ENCODE data around the gene MS4A4A. TPM values are rescaled to one million over a fixed set of nuclear protein-coding genes. Genes with fewer than 3 reads are reported as not detected.

The MS4A4A gene
- total RNA-seq, 2 experiments from 2014 or later: not detected

DNA sequence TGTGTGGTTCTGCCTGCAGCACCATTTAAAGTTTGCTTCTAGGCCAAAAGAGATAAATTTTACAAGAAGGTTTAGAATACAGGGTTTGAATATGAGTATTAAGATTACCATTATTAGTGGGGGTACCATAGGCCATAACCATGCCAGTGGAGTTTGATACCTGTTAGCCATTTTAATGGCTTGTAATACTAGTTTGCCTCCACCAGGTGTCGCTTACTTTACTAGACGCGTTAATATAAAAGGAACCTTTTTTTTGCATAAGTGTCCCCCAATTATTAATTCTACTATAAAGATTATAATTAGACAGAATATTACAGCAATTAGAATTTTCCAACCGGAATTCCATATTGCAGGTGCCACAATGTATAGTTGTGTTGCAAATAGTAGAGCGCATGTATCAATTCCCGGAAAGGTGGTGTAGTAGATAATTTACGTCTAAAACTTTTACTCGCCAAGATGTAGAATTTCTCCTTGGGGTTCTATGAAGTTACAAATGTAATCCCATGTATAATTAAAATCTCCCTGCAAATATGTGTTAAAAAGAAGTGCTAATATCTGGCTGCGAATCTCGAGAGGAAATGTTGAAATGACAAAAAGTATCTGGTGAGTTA, 62.7 kb downstream of the MS4A4A start:
- Mint-ChIP-seq H3K9me3 (ENCODE audit: low read depth) (no peaks in the 10 kb centered on the region), H3K27ac (no peak overlapping the region), H3K4me1 (peaks cover under 1% of the 10 kb centered on the region), H3K27me3 (peaks cover 30% of the 10 kb centered on the region), H3K4me3 (no peak overlapping the region), H3K36me3 (no peaks in the 10 kb centered on the region)
- ATAC-seq (no peak), DNase-seq (no peak)
- CTCF ChIA-PET: interaction anchor here (0.7 to 1.6 kb wide), 3 partner anchors 20 to 252 kb away, joined by 3 read pairs; no protein-coding TSS in a partner anchor

DNA sequence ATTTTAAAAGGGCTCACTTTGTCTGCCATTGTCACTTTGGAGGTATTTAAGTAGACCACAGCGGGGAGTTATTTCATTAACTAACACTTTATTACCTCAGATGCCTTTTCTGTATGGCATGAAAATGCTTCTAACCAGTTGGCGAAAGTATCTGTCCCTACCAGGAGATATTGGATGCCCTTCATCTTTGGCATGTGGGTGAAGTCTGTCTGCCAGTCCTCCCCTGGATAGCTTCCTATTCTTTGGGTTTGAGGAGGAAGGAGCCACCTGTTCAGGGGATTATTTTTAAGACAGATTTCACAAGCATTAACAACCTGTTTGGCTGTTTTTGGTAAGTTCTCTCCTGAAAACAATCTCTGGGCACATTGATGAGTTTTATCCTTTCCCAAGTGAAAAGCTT, 63.7 kb downstream of the MS4A4A start:
- Mint-ChIP-seq H3K4me1 (no peaks in the 10 kb centered on the region), H3K36me3 (no peaks in the 10 kb centered on the region), H3K9me3 (ENCODE audit: low read depth) (no peaks in the 10 kb centered on the region), H3K4me3 (no peak overlapping the region), H3K27me3 (peaks cover 28% of the 10 kb centered on the region), H3K27ac (no peak overlapping the region)
- CTCF ChIA-PET: interaction anchor here (1.5 to 3.3 kb wide), 3 partner anchors 19 to 270 kb away, joined by 4 to 16 read pairs (median 4); no protein-coding TSS in a partner anchor
- no peak for DNase-seq
- no peak for ATAC-seq

DNA sequence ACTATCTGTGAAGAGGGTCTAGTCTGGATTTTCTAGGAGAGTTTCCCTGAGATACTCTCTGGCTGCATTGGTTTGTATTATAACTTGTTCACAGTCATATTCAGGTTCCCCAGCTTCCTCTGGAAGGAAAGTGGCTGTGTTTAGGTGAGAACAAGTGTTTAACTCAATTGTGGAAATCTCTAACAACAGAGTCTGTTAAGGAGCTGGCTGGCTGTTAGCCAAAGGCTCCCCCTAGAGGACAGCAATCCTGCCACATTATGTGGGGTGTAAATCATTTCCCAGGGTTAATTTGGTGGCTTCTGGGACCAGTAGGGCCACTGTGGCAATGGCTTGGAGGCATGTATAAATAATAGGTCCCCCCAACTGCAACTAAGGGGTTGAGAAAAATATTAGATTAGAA, 65.0 kb downstream of the MS4A4A start:
- CTCF ChIA-PET: interaction anchor here (1.2 to 3.3 kb wide), 3 partner anchors 18 to 268 kb away, joined by 3 to 16 read pairs (median 4); no protein-coding TSS in a partner anchor
- no peak for DNase-seq
- no peak overlapping the region for H3K4me3 Mint-ChIP-seq
- ATAC-seq: peak; percentile 39
- H3K27me3 Mint-ChIP-seq: peaks cover 33% of the 10 kb centered on the region
- H3K27ac Mint-ChIP-seq: no peak overlapping the region
- no peaks in the 10 kb centered on the region for H3K36me3 Mint-ChIP-seq
- no peaks in the 10 kb centered on the region for H3K4me1 Mint-ChIP-seq
- H3K9me3 Mint-ChIP-seq (ENCODE audit: low read depth): no peaks in the 10 kb centered on the region

DNA sequence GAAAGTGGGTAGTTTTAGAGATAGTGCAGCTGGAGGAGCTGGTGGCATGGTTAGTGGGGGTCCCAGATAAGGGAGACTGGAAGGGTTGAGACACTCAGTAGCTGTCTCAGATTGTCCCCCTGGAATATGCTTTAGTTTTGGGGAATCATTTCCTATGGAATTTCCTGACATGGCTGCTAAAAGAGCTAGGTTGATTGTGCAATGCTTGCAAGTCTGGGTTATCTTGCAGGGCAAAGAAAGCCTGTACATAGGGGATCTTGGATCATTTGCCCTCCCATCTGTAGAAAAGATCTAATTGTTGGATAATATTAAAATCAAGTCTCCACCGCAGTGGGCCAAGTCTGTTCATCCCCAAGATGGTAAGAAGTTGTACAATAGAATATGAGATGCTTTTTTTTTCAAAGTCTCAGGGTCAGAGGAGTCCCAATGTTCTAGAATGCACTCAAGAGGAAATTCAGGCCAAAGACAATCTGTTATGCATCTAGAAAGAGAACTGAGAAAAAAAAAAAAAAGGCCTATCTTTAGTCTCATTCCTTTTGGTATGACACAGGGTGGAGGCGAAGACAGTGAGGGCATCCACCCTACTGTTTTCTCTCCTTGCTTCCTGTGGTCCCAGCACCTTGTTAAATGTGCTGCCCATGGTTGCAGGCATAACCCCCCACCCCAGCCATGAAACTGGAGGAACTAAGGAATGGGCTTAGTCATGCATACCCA, 66.8 kb downstream of the MS4A4A start:
- no peaks in the 10 kb centered on the region for H3K36me3 Mint-ChIP-seq
- CTCF ChIA-PET: interaction anchor here (3.3 kb wide), 1 partner anchor 16 kb away, joined by 16 read pairs; no protein-coding TSS in a partner anchor
- DNase-seq: no peak
- no peaks in the 10 kb centered on the region for H3K9me3 Mint-ChIP-seq (ENCODE audit: low read depth)
- peaks cover 29% of the 10 kb centered on the region for H3K27me3 Mint-ChIP-seq
- H3K27ac Mint-ChIP-seq: no peak overlapping the region
- H3K4me3 Mint-ChIP-seq: no peak overlapping the region
- no peak for ATAC-seq
- H3K4me1 Mint-ChIP-seq: no peaks in the 10 kb centered on the region

DNA sequence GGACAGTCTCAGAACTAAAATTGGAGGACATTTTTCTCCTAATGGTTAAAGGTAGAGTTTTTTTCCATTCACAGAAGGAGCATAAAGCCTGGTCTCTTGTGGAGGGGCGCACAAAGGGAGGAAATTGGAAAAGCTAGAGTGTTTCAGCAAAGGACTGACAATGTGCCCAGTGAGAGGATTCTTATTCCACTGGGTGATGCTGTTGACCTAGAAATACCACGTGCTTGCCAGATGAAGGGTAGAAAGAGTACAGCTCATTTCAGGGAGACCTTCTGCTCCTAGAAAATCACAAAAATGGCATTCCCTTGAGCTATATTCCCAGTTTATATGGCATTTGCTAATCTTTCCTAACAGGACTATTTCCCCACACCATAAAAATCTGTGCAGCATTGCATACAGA, 67.7 kb downstream of the MS4A4A start:
- Mint-ChIP-seq H3K4me3 (no peak overlapping the region), H3K4me1 (no peaks in the 10 kb centered on the region), H3K9me3 (ENCODE audit: low read depth) (no peaks in the 10 kb centered on the region), H3K27me3 (peaks cover 29% of the 10 kb centered on the region), H3K36me3 (no peaks in the 10 kb centered on the region), H3K27ac (no peak overlapping the region)
- CTCF ChIA-PET: interaction anchor here (1.2 kb wide), 1 partner anchor 15 kb away, joined by 4 read pairs; no protein-coding TSS in a partner anchor
- no peak for DNase-seq
- no peak for ATAC-seq

DNA sequence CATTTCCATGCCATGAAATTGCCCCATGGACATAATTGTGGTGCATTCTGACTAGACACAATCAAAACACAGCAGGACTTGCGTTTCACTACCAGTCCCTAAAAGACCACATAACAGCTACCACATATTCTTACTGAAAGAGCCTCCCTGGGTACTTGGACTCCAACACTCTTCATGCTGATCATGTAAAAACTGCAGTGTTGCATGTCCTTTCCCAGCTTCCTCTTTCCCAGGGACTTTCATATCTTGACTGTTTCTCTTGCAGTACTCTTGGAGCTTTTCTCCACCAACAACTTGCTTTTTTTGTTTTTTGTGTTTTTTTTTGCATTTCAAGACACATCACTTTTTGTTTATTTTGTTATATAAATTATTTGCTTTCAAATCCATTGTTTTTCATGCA, 69.5 kb downstream of the MS4A4A start:
- Mint-ChIP-seq H3K36me3 (no peaks in the 10 kb centered on the region), H3K4me1 (no peaks in the 10 kb centered on the region), H3K27me3 (peaks cover 25% of the 10 kb centered on the region), H3K9me3 (ENCODE audit: low read depth) (no peaks in the 10 kb centered on the region), H3K27ac (no peak overlapping the region), H3K4me3 (no peak overlapping the region)
- CTCF ChIA-PET: interaction anchor here (1.2 to 1.7 kb wide), 2 partner anchors 12 to 13 kb away, joined by 3 to 6 read pairs; no protein-coding TSS in a partner anchor
- DNase-seq: no peak
- ATAC-seq: no peak

DNA sequence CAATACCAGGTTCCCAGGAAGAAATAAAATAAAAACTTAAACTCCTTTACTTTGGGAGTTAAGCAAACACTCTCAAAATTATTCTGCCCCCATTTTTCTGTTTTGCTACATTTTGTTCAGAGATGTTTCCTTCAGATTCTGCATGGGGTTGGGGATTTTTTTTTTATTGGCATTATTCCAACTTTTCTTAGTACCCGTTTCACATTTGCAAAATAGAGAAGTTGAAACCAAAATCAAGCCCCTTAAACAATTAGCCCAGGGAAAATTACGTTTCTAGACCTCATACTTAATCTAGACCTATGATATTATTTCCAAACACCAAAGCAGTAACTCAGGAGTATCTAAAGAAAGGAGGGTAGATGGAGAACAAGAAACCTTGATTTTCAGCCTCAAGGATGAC, 77.3 kb downstream of the MS4A4A start:
- Mint-ChIP-seq H3K9me3 (ENCODE audit: low read depth) (no peaks in the 10 kb centered on the region), H3K27me3 (peaks cover 8% of the 10 kb centered on the region), H3K4me1 (no peaks in the 10 kb centered on the region), H3K36me3 (no peaks in the 10 kb centered on the region), H3K27ac (no peak overlapping the region), H3K4me3 (no peak overlapping the region)
- no peak for DNase-seq
- no peak for ATAC-seq
- CTCF ChIA-PET: no interaction called here

Other genes starting within 250 kb of the MS4A4A start
- not detected for gene OOSP2, start 240.3 kb upstream of the MS4A4A start, total RNA-seq
- not detected for gene MS4A3, start 224.0 kb upstream of the MS4A4A start, total RNA-seq
- not detected for gene MS4A2, start 192.0 kb upstream of the MS4A4A start, total RNA-seq
- not detected for gene MS4A6A, start 97.6 kb upstream of the MS4A4A start, total RNA-seq
- not detected for gene MS4A4E, start 37.5 kb upstream of the MS4A4A start, total RNA-seq
- gene MS4A6E, start 46.6 kb downstream of the MS4A4A start, total RNA-seq: not detected
- not detected for gene MS4A7, start 97.9 kb downstream of the MS4A4A start, total RNA-seq
- not detected for gene MS4A14, start 115.8 kb downstream of the MS4A4A start, total RNA-seq
- gene MS4A5, start 148.9 kb downstream of the MS4A4A start, total RNA-seq: not detected
- gene MS4A1, start 175.2 kb downstream of the MS4A4A start, total RNA-seq: not detected
- gene MS4A12, start 212.1 kb downstream of the MS4A4A start, total RNA-seq: not detected
- not detected for gene MS4A13, start 234.7 kb downstream of the MS4A4A start, total RNA-seq